GM21515 (cell line): ENCODE data around the gene MND1.
"Not testable (repeated sequence)": the region's sequence is repeated elsewhere in the genome, so short reads cannot be mapped to it uniquely, and the experiment has no call there.

Experiments used
- ATAC-seq: cut with Tn5 transposase; IDR thresholded peaks from one replicate; pipeline ENCODE4 v1.9.1; 2021; ENCODE audit not compliant: unreplicated experiment

Gene MND1

DNA sequence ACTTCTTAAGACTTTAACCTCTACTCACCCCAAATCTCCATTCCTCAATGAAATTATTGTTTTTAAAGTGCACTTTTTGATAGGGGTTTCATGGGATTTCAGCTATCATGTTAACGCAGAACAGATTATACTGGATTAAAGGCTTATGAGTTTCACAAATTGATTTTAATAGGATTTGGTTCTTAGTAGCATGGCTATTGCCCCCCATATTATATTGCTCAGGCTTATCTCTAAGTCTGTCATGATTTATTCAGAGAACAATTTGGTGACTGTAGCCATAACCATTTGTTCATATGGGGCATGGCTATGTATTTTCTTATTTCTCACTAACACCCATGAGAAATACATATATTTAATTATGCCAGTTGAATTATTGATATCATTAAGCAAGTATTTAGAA, 57.0 kb downstream of the MND1 start:
- ATAC-seq: no peak

- ATAC-seq: no peak
Observed at GRCh38 chr4:153402366-153402765, 57.9 kb downstream of the MND1 start.

- ATAC-seq: no peak
Observed at GRCh38 chr4:153403726-153404125, 59.2 kb downstream of the MND1 start.

- no peak for ATAC-seq
Observed at GRCh38 chr4:153407906-153408305, 63.4 kb downstream of the MND1 start.

- no peak for ATAC-seq
Observed at GRCh38 chr4:153408932-153409331, 64.4 kb downstream of the MND1 start.

DNA sequence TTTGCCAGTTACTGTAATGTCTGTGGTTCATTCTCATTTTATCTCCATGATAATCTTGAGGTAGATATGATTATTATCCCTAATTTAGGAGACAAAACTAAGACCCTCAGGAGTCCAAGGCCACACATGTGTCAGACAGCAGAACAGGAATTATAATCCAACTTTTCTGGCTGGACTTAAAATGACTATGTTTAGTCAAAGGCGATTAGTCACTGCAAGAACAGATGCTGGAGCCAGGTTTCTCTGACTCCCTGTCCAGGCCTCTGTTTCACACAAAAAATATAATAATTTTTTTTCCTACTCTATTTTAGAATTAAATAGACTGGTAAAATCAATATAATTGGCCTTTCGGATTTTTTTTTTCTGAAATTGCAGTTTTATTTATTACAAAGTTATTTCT, 64.9 kb downstream of the MND1 start:
- ATAC-seq: no peak

DNA sequence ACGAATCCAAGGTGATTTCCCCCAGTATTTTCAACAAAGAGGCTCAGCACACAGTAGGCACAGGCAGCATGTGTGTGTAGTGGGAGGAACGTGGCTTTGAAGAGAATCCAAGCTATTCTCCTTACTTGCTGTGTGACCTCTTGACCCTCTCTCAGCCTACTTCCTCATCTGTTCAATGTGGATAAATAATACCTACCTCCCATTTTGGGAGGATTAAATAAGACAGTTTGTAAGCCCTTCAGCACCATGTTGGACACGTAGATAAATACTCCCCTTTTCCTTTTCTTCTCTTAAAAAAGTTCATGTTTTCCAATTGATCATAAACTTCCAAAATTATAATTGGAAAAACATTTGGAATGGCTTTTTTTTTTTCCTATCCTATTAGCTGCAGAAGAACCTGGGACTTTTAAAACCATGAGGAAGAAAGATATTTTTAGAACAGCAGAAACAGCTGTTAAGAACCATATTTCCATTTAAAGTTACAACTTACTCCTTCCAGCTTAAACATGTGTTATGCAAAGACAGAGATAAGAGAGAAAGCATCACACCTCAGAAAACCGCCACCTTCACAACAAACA, 65.5 kb downstream of the MND1 start:
- no peak for ATAC-seq

DNA sequence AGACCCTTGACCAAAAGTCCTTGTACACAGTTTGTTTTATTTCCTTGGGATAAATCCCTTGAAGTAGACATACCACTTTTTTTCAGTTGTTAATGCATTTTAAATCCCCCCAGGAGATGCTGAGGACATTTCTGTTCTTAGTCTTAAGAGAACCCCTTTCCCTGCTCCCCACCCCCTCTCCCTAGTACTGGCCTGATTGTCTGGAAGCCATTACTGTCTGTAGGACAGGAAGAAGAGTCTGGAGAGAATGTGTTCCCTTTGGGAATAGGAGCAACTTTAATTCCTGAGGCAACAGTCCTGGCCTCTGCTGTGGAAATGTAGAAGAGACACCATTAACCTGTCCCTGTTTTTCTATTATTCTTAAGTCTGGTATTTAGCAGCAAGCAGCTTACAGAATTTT, 69.4 kb downstream of the MND1 start:
- ATAC-seq: no peak

GRCh38 chr4:153416456-153416855, 72.0 kb downstream of the MND1 start:
- ATAC-seq: not testable (repeated sequence)

DNA sequence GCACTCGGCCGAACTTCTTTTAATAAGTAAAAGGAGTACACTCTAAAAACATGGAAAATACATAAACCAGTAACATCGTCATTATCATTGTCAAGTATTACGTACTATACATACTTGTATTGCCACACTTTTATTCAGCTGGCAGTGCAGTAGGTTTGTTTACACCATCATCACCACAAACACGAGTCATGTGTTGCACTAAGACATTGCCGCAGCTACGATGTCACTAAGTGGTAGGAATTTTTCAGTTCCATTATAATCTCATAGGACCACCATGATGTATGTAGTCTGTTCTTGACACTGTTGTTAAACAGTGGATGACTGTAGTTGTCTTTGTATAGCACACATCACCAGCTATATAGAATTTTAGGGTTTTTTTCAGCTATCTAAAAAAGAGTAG, 73.6 kb downstream of the MND1 start:
- no peak for ATAC-seq

- ATAC-seq: no peak
Observed at GRCh38 chr4:153418558-153418957, 74.1 kb downstream of the MND1 start.

DNA sequence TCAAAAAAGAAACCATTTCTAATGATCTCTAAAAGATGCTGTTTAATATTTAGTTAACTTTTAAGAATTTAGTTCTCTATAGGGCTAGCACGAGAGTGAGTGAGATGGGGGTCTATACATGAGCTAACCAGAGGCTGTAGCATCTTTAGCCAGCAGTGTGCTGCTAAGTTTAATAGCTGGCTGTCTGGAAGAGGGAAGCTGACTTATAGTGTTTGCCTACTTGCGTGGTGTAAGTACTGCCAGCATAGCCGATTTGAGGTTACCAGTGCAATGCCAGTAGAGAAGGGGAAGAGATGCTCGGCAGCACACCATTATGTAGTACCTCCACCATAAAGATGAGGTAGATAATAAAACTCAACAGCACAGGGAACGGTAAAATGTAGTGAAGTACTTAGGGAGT, 74.5 kb downstream of the MND1 start:
- no peak for ATAC-seq

DNA sequence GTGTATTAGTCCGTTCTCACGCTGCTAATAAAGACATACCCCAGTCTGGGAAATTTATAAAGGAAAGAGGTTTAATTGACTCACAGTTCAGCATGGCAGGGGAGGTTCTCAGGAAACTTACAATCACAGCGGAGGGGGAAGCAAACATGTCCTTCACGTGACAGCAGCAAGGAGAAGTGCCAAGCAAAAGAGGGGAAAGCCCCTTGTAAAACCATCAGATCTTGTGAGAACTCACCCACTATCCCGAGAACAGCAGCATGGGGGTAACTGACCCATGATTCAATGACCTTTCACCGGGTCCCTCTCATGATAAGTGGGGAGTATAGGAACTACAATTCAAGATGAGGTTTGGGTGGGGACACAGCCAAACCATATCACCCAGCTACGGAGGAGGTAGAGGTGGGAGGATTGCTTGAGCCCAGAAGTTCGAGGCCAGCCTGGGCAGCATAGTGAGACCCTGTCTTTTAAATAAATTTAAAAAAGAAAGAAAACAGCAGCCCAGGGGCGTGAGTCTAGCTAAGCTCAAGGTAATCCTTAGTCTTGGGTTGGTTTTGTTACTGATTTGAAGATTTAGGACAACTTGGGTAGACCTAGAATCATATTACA, 75.3 kb downstream of the MND1 start:
- ATAC-seq: no peak

DNA sequence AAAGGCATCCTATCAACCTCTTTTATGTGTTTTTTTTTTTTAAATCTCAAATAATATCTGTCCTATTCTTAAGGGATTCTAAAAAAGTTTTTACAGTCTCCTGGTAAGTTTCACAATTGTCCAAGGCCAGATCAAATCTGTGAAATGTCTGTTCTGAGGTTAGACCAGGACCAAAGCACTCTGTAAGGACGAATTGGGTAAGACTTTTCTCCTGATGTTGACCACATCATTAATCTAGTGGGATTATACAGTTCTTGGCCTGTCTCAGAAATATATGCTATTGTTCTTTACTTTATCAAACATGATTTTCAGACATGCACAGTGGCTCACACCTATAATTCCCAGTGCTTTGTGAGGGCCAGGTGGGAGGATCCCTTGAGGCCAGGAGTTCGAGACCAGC, 75.9 kb downstream of the MND1 start:
- no peak for ATAC-seq

GRCh38 chr4:153421941-153422340, 77.5 kb downstream of the MND1 start:
- ATAC-seq: peak; percentile 50

DNA sequence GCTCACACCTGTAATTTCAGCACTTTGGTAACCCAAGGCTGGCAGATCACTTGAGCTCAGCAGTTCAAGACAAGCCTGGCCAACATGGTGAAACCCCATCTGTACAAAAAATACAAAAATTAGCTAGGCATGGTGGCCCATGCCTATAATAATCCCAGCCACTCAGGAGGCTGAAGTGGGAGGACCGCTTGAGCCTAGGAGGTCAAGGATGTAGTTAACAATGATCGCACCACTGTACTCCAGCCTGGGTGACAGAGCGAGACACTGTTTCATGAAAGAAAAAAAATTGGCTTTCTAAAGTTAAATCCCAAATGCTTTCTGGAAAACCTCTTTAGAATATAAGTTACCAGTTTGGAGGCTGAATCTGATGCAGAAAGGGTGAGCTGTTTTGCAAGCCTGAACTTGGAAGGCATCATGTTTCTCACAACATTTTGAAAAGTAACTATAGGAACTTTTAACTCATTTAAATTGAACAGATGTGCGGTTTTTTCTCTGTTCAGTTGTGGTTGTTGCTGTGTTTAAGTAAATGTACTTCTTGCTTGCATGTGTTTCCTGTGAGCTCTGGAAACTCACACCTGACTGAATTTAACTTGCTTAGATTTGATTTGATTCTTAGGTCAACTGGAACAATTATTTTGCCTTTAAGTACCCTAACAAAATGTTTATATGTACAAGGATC, 81.9 kb downstream of the MND1 start:
- ATAC-seq: peak; percentile 62

GRCh38 chr4:153427363-153428071, 83.0 kb downstream of the MND1 start:
- no peak for ATAC-seq

- ATAC-seq: no peak
Observed at GRCh38 chr4:153428941-153429475, 84.5 kb downstream of the MND1 start.

- ATAC-seq: peak; percentile 92
Observed at GRCh38 chr4:153432965-153433753, 88.7 kb downstream of the MND1 start.

- peak; percentile 2 for ATAC-seq
Observed at GRCh38 chr4:153433754-153434105, 89.2 kb downstream of the MND1 start.

GRCh38 chr4:153434190-153434589, 89.7 kb downstream of the MND1 start:
- no peak for ATAC-seq
